ENCODE results near the gene KRT7.
"Not testable (repeated sequence)": the region's sequence is repeated elsewhere in the genome, so short reads cannot be mapped to it uniquely, and the experiment has no call there.

The KRT7 gene

GRCh38 chr12:52284562-52285171, 51.6 kb downstream of the KRT7 start:
- no peak for DNase-seq

- no peak for DNase-seq
Measured at GRCh38 chr12:52285172-52285745, 52.2 kb downstream of the KRT7 start.

DNA sequence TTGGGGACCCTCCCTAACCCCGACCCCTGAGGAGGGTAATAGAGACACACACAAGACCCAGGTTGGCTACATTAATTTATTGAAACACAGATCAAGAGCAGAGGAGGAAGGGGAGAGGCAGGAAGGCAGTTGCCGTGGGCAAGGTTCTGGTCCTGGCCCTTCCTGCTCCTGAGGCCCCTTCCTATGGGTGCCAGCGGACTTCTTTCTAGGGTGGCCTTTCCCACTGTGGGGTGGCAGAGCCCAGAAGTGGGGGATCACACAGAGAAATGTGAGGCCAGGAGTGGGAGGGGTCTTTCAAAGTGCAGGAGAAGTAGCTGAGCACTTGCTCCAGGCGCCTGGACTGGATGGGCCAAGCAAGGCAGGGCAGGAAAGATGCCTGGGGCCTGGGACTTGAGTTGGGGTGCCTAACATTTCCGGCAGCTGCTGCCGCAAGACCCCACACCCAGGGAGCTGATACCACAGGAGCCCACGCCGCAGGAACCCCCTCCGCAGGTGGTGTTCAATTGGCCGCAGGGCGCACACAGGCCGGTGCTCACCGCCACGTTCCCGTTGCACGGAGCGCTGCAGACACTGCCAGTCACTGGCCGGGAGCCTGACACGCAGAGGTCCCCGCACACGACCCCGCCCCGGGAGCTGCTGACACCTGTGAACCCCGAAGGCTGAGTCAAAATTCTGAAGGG, 52.9 kb downstream of the KRT7 start:
- DNase-seq = no peak

GRCh38 chr12:52286857-52287785, 54.1 kb downstream of the KRT7 start:
- DNase-seq = not testable (repeated sequence)

DNA sequence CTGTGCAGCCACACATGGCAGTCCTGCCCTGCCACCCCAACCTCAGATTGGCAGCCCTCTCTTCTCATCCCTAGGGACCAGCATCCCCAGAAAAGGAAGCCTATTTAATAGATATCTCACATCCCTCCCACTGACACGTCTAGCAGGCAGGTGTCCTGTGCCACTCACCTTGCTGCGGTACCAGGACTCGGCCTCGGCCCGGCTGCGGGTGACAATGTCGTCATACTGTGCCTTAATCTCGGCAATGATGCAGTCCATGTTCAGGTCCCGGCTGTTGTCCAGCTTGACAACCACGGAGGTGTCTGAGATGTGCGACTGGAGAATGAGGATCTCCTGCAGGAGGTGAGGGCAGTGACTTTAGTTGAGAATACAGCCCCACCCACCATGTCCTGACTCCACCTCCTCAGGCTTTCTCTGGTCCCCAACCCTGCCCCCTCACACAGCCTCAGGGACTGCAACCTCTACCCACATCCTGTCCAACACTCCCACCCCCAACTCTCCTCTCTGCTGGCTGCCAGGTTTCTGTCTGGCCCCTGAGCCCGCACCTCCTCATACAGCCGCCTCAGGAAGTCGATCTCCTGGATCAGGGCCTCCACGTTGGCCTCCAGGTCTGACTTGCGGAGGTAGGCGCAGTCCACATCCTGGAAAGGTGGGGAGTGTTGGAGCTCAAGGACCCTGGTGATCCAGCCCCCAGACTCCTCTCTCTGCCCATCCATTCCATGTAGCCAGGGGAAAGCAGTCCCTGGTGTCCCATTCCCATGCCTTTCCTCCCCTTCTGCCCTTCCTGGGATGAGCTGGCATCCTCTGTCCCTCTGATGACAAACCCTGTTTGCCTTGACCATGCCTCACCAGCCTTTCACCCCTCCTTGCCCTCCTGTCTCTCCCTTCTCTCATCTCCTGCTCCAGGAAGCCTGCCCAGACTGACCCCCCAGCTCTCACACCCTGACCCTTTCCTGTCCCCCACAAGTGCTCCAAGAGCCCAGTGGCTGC, 55.1 kb downstream of the KRT7 start:
- DNase-seq = not testable (repeated sequence)

DNA sequence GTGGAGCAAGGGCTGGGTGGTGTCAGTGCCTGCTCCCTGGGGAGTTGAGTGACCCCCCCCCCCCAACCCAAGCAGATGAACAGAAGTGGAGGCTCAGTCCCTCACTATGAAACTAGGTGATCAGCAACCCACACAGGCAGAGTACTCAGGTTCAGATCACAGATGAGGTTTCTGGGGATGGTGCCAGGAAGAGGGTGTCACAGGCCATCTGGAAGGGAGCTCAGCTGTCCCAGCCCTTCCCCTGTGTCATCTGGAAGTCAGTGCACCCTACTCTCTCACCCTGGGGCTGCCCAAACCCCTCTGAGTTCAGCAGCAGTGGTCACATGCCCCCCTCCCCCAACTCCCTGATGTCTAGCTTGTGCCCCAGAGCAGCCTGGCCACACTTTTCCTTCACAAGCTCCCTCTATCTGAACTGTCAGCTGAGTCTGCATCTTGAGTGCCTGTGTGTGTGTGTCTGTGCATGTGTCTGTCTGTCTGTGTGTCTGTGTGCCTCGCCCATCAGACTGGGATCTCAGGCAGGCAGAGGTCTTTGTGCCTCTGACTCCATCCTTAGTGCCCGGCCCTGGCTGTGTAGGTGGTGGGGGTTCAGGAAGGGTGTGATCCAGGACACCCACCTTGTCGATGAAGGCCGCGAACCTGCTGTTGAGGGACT, 57.6 kb downstream of the KRT7 start:
- not testable (repeated sequence) for DNase-seq

GRCh38 chr12:52291267-52291935, 58.4 kb downstream of the KRT7 start, which contains the start of gene KRT81:
TSS of gene KRT81 (minus strand) at chr12:52291534. CDS start at chr12:52291465, 69 bp downstream.
- no peak for DNase-seq

DNA sequence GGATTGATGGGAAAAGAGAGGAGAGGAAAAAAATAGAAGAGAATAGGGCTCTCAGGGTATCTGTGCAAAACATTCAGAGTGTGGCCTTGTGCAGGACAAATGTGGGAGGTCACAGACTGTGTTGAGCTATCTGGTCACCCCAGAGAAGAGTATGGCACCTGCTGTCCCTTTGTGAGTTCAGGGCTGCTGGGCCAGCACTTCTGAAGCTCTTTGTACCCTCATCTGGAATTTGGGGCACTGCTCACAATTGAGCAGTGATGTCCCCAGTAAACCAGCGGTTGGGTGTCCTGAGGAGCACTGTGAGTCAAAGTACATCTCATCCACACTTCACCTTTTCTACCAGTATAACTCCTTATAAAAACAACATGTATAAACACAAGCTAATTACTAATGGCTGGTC, 60.9 kb downstream of the KRT7 start:
- no peak for DNase-seq

- no peak for DNase-seq
Measured at GRCh38 chr12:52294803-52295202, 61.8 kb downstream of the KRT7 start.

DNA sequence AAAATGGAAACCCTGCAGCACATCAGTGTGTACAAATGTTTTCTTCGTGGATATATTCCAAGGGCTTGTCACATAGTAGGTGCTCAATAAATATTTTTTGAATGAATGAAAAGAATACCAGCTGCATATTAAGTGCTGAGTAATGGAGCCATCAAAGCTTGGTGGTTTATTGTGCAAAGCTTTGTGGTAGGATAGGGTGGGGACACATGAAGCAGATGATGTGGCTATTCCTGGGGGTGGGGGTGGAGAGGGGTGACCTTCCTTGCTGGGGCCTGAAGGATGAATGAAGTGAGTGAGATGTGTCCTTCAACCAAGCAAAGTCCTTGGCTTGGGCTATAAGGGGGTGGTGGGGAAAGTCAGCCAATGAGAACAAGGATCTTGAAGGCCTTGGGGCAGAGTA, 62.6 kb downstream of the KRT7 start:
- DNase-seq = no peak

DNA sequence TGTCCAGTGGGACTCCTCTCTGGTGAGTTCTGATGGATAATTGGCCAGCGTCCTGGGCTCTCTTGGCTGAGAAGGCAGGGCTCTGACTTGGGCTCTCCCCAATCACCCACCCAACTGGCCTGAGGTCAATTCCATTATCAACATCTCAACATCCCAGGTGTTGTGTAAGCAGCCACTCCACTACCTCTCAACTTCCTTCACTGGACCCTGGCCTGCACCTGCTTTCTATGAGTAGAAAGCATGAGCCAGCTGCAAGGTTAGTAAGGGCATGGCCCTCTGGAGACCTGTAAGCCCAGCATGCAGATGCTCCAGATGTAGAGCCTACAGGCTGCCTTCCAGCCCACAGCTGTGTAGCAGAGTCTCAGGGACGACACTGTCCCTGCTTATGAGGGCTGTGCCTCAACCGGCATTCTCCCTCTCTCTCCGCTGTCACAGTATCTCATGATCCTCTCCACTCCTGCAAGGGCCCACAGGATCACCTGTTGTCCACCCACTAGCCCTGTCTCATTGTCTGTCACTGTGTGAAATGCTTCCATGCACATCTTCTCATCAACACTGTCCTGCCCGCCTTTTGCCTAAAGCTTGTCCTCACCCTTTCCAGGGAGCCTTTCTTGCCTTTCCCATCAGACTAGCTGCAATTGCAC, 63.7 kb downstream of the KRT7 start:
- DNase-seq = no peak
